GM18873 (cell line): Measurements from ENCODE around the gene TLR10.
"Not testable (repeated sequence)": the region's sequence is repeated elsewhere in the genome, so short reads cannot be mapped to it uniquely, and the experiment has no call there.

Experiments used
- ATAC-seq: cut with Tn5 transposase; IDR thresholded peaks from one replicate; pipeline ENCODE4 v1.9.1; 2021; ENCODE audit warnings: mild to moderate bottlenecking, moderate library complexity, moderate number of reproducible peaks; ENCODE audit not compliant: unreplicated experiment, low FRiP score

TLR10 gene

DNA sequence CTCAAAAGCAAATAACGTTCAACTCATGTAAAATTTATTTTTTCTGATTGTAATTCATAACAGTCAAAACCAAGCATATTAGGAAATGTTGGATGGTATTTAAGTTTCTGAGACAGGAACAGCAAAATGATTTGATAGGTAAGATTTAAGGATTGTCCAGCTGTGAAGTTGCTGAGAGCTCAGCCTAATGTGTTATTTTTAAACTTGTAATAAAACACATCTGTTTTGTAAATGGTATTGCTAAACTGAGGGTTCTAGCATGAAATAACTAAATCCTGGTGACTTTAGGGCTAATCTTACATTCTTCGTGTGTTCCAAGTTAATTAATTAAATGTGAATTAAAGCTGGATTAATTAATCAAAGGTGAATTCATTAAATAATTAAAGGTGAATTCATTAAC is 13.3 kb downstream of the TLR10 start:
- no peak for ATAC-seq

DNA sequence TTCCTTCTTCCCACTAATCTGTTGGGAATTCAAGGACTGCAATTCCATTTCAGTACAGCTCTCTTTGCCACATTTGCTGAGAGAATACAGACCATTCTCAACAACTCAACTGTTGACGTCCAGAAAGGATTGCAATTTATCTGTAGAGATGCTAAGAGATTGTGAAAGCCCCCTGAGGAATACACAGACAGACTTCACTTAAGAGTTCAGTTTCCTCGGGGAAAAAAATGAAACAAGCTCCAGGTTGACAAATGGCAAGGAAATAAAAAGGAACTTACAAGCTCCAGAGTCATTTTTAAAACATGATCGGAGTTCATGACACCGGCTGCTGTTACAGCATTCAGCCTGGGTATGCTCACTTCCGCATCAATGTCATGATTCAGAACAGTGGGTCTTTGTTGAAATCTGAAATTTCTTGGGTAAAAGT is 13.8 kb downstream of the TLR10 start:
- no peak for ATAC-seq

DNA sequence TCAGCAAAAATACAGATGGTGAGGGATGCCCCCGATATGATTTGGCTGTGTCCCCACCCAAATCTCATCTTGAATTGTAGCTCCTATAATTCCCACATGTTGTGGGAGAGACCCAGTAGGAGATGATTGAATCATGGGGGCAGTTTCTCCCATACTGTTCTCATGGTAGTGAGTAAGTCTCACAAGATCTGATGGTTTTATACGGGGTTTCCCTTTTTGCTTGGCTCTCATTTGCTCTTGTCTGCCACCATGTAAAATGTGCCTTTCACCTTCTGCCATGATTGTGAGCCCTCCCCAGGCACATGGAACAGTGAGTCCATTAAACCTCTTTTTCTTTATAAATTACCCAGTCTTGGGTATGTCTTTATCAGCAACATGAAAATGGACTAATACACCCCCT is 15.8 kb downstream of the TLR10 start:
- ATAC-seq, result not testable (repeated sequence)

DNA sequence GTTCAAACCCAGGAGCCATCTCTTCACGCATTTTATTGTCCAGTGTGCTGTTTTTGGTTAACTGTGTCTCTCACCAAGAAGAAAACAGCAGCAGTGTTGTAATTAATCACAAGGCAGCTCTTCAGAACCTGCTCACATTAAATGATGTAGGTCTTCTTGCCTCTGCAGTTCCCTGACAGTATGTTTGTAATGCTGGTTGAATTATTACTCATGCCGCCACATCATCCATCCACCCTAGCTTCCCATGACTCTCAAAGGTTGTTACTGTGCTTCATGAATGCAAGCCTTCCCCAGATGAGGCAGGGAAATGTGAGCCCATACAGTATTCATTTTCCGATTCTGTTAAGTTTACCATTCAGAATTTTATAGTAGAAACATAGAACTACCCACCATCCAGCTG is 17.4 kb downstream of the TLR10 start:
- ATAC-seq, result no peak

DNA sequence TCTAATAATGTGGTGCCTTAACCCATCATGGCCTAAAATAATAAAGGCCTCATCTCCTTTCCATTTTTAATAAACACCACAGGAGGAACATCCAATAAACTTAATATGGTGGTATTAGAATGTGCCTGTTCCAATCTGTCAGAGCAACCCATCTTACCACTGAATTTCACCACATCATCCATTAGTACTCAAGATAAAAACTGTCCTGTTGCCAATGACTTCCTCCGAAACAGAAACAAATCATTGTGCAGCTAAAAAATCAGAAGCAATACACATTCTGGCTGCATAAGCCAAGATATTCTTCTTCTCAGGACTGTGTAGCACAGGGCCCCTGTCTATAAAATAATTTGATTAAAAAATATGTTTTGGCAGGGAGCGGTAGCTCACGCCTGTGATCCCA is 18.5 kb downstream of the TLR10 start:
- no peak for ATAC-seq

DNA sequence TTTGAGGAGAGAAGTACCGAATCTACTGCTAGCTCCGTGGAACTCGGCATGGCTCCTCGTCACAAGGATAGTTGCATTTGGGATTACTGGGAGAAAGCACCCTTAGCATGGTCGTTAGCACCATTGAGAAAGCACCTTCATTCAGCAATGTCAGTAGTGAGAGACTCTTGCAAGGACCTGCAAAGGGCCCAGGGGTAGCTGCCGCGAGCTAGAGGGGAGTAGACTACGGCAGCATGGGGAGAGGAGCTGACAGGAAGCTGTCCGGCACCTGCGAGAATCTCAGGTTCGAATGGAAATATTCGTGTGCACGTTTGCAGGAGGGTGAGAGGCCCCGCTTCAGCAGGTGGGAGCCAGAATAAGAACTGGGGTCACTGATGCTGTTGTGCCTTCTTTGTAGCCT is 20.2 kb downstream of the TLR10 start:
- no peak for ATAC-seq

DNA sequence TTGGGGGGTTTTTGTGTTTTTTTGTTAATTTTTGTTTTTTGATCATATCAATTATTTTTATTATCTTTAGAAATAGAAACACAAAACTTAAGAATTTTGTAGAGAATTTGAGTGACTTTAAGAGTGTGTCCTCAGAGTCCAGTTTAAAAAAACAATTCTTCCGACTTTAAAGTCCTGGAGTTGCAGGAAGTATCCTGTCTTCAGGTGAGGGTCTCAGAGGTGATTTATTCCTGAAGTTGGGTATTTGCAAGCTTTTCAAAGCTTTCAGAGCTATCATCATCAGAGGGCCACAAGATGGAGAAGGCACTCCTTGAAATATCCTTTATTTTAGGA is 23.0 kb downstream of the TLR10 start:
- no peak for ATAC-seq

DNA sequence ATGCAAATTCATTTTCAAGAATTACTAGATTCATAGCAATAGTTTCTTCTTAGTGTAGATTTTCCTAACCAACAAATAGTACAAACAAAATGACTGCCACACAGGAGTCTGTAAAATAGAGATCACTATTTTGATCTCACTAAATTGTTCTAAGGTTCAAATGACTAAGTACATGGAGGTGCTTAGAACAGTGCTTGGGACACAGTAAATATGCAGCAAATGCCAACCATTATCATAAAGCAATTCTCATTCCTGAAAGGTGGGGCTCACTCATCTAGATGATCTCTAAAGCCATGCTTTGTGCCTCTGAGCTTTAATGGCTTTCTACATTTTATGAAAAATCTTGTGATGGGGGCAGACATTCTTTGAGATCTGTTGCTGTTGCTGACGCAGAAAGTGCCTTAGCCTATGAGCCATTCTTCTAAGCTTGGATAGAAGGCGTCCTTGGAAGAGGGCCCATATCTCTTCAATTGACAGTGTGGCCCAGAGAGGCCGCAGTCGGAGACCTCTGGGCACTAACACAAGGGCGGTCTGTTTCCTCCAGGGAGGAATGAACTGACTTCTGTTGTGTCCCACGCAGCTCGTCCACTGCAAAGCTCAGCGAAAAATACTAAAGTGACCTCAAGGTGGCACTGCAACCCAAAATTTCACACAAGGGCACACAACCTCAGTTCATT is 23.5 kb downstream of the TLR10 start:
- ATAC-seq, result no peak

DNA sequence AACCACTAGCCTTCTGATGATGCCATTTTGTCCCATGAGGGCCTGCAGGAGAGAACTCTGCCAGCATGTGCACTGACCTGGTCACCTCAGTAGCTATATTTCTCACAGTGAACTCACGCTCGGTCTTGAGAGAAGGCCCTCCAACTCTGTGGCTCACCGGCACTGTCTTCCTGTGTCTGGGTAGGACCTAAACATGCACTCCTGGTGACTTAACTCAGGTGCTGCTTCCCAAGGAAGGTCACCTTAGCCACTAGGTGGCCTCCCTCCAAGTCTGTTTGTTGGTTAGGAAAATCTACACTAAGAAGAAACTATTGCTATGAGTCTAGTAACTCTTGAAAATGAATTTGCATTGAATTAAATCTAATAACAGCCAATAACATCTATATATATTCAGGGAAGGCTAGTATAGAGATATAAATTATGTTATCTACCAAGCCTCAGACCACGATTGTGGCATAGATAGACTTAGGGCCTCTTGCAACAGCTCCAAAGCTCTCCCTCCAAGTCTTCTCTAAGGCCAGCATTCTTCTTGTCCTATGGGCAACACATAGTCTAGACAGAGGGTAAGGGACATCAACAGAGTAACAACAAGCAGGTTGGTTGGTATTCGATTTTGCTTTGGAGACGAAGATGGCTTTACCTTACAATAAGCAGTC is 24.7 kb downstream of the TLR10 start:
- ATAC-seq, result no peak

DNA sequence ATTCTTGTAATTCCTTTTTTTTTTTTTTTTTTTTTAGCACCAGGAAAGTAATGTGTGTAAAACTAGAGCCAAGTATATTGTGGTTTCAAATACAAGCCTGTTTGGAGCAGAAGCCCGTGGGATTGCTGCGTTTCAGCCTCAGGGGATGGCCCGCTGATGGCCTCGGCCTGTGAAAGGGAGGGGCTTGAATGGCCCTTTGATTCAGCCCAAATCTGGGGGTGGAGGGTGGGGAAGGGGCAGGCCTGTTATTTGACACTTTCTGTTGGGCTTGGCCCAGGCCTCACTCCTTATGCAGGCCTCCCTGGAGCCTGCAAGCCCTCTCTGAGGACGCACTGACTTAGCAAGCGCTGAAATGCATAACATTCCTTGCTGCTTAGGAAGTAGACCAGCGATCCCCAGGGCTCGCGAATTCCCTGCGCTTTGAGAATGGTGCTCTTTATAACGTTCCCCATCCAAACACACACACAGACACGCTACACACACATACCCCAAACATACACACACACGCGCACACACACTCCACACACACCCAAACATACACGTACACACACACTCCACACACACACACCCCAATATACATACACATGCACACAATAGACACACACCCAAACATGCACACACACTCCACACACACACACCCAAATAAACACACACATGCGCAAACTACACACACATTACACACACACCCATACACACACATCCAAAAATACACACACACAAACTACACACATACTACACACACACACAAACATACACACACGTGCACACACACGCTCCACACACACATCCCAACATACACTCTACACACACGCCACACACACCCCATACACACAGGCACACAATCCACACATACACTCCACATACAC is 29.6 kb downstream of the TLR10 start:
- no peak for ATAC-seq

DNA sequence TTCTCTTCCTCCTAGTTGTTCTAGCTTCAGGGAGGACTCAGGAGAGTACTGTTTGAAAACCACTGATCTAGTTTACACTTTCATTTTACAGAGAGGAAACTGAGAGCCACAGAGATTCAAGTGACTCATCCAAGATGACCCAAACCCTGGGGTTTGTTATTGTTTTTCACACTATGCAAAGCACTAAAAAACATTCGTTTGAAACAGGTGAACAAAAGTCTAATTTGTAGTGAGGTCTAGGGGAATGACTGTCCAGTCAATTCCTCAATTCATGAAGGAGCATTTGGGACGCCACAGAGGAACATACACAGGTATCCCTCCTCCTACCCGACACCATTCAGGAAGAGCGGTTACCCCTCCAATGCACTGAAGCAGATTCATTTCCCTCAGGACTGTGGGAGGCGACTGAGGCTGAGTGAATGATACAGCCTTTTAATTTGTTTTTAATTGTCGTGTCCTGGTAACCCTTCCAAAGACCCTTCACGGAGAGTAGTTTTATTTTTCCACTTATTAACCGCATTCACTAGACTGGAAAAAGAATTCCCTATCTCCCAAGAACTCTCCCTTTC is 30.3 kb downstream of the TLR10 start:
- ATAC-seq, result peak; percentile 99

DNA sequence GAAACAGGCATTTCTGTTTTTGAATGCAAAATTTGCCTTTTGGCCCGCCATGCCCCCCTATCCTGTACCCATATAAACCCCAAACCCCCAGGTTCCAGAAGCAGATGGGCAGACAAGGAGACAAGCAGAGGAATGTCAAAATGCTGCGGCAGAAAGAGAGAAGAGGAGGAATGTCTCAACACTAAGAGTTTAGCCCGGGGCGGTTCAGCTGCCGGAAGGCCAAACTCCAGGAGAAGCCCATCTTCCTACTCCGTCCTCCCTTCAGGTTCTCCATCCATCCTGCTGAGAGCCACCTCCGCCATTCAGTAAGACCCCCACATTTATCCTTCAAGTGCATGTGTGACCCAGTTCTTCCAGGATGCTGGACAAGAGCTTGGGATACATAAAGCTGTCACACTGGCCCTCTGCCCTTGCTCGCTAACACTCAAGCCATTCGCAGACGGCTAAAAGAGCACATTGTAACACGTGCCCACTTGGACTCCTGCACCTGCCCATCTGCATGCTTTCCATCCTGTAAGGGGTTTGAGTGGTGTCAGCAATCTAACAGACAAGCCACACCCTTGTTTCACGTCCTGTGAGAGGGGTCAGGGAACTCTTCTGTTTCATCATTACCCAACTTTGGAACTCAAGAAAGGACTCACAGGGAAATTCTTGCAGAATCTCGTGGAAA is 31.3 kb downstream of the TLR10 start:
- ATAC-seq, result no peak

DNA sequence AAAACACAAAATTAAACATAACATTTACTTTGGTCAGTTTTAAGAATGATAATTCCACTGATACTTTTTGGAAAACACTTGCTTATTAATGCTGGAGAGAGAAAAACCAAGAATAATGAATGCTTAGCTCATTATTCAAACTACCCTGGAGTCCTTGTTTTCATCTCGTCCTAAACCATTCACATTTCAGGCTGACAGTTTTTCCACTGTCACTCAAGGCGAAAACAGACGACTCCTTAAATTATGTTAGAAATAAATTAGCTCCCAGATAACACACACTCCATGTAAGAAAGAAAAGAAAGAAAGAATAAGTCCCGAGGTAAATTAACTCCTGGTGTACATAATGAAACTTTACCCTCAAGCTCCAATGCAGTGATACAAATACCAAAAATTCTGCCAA is 33.5 kb downstream of the TLR10 start:
- ATAC-seq, result no peak

DNA sequence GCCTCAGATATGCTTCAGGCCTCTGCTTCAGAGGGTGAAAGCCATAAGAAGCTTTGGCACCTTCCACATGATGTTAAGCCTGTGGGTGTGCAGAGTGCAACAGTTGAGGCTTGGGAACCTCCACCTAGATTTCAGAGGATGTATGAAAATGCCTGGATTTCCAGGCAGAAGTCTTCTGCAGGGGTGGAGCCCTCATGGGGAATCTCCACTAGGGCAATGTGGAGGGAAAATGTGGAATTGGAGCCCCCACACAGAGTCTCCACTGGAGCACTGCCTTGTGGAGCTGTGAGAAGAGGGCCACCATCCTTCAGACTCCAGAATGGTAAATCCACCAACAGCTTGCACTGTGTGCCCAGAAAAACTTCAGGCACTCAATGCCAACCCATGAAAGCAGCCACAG is 35.2 kb downstream of the TLR10 start:
- no peak for ATAC-seq

DNA sequence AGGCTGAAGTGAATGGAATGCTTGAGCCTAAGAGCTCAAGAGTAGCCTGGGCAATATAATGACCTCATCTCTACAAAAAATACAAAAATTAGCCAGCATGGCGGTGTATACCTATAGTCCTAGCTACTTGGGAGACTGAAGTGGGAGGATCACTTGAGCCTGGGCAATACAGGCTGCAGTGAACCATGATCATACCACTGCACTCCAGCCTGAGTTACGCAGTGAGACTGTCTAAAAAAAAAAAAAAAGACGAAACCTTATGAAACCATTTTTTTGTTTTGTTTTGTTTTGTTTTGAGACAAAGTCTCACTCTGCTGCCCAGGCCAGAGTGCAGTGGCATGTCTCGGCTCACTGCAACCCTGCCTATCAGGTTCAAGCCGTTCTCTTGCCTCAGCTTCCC is 36.9 kb downstream of the TLR10 start:
- ATAC-seq, result no peak

DNA sequence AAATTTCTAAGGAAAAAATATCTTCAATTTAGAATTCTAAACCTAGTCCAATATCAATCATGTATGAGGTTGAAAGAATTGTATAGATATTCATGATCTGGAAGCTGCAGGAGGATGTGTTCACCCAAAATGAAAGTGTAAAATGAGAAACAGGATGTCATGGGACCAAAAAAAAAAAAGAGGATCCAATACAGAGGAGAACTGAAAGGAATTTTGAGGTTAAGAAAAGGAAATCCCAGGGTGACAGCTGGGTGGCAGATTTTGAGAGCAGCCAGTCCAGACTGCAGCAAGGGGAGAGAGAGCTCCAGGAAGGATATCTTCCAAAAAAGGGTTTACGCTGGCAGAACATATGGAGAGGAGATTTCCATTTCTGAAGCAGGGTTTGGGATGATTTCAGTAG is 38.9 kb downstream of the TLR10 start:
- no peak for ATAC-seq

DNA sequence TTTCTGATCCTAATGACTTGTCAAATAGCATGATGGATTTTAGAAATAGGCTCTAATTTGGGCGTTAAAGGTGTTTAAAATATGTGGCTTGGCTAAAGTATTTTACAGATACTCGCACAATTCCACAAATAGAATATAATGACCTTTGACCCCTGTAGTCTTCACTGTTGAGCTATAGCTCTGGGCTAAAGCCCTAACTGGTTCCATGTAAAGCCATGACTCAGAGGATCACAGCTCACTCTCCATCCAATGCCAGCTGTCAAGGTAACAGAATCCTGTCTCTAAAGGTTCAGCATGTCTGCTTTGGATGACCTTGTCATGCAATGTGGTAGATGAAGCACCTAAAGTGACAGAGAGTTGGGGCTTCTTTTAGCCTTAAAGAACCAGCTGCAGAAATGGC is 42.5 kb downstream of the TLR10 start:
- no peak for ATAC-seq

DNA sequence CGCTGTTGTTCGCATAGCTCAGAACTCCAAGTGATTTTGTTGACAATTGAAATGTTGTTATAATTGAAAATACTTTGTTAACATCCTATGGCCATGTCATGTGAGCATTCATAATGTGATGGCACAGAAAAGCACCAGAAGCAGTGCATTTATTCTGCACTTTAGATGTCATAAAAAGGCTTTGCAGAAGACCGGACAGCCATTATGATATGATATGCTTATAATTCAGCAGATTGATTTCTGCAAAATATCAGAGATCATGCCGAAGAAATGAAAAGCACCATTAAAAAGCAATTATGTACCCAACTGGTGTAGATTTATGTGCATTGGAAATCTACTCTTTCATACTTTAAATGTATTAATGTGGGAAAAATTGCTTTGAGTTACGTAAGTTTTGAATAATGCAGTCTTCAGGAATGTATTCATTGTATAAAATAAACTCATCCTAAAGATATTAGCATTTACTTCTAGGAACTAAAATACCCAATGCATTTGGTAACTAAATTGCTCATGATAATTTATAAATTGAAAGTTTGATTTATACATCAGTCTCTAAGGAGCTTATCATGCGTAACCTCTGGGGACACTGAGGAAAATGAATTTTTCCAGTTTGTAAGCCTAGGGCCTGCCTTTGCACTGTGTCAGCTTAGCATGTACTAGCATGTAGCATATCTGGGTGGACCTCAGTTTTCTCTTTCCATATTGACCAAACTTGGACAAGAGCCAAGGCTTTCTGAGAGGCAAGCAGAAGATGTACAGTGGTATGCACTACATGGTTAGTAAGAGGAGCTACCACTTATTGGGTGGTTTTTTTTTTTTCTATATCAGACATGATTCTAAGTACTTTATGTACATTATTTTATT is 43.6 kb downstream of the TLR10 start:
- no peak for ATAC-seq

DNA sequence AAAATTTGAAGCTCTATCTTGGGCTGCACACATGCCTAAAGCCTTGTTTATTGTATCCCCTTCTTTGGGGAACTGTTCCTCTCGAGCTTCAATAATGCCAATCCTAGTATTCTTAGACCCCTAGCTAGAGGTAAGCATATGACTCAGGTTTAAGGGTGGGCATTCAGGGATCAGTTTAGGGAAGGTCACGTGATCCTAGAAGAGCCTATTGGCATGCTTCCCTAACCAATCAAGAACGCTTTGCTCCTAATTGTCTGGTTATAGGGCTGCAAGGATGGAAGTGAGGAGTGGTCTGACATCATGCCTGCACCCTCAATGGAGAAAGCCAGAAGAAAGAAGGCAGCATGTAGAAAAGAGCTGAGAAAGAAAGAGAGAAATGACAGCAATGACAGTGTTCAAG is 46.9 kb downstream of the TLR10 start:
- ATAC-seq, result no peak

DNA sequence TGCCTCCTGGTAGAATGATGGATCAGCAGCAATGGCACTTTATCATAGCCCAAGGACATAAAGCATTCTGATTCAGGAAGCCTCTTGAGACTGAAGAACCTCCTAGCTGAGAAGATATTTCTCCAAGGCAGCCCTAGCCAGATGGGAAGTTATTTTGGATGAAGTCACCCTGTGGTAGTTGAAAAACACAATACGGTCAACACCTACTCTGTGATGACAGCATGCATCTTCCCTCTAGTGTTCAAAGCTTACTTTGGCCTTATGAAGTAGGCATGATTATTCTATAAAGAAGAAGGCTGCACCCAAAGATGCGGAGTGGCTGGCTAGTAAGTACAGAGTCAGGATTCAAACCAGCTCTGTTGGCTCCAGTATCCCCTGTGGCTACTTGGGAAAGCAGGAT is 47.9 kb downstream of the TLR10 start:
- no peak for ATAC-seq
